NCI-H748 (cell line): ENCODE results near the gene EPHA8.

Experiments used
- DNase-seq: peaks from one replicate; lab custom pipeline; 2025; ENCODE audit not compliant: unreplicated experiment; lab: John Stamatoyannopoulos, UW

EPHA8 gene

DNA sequence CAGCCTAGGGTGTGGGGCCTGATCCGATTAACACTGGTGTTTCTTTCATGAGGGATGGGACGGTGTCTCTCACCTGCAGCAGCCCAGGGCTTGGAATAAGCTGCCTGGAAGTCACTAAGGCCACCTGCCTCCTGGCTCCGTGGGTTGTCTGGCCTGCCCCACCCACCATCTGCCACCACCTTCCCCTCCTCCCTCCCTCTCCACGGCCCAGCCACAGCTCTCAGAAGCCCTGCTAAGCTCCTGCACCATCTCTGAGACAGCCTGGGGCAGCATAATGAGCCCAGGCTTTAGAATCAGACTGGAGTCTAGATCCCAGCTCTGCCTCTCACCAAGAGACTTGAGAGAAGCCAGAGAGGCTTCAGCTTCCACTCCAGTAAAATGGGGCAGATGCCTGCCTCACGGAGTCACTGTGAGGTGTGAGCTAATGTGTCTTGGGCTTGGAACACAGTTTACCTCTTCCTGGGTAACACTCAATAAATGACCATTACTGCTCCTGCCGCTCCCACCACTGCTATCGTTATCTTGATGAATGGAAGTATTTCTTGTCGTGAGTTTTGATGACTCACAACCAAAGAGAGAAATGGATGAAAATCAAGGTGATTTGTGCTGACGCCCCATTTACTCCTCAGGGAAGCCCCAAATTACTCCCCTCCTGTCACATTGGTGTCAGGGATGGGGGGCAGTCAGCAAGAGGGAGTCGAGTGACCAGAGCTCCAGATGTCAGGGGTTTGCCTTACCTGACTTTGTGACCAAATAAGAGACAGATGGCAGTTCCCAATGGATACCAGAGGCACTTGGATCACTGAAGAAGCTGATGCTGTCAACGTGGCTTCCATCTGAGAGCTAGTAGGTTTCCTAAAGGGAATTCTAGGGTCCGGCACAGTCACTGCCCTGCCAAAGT, 49.6 kb downstream of the EPHA8 start:
- DNase-seq, result peak; percentile 57

DNA sequence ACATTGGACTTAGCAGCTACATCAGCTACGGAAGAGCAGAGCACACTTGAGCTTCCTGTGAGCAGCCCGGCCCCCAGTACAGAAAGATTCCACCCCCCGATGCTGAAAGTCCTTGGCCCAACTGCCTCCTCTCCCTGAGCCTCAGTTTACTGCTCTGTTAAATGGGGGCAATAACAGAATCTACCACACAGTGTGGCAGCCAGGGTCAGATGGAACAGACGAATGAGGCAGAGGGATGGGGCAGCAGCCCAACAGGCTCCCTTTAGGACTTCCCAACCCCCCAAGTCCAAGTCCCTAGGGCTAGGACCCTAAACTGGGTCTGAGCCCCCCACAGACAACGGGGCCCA, 50.3 kb downstream of the EPHA8 start:
- no peak for DNase-seq

DNA sequence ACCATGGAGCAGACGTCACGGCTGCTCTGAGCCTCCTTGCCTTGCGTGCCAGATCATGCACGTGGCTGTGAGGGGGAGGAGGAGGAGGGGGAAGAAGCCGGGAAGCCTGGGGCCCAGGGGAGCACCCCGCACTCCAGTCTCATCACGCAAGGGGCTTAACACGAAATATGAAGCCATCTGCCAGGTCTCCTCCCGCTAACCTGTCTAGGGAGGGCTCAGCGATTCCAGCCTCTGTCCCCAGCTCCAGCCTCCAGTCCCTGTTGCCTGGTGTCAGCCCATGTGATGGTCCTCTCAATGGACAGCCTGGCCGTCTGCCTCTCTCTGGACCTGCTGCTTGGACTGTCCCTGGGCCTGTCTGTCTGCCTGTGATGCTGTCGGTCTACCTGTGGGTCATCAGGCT, 50.7 kb downstream of the EPHA8 start:
- no peak for DNase-seq

DNA sequence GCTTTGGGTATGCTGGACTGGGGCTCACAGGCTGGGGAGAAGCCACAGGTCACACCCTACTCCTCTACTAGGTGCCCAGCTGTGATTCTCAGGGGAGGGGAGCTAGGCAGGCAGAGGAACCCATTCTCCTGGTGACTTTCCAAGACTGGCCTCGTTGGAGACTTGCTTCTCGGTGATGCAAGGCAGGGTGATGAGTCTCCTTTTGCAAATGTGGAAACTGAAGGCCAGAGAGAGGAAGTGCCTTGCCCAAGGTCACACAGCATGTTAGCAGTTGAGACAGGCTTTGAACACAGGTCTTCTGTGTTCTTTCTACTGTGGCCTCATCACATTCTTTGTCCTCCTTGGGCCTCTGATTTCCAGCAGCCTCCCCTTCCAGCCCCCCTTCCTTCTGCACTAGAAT, 52.6 kb downstream of the EPHA8 start:
- DNase-seq, result no peak

DNA sequence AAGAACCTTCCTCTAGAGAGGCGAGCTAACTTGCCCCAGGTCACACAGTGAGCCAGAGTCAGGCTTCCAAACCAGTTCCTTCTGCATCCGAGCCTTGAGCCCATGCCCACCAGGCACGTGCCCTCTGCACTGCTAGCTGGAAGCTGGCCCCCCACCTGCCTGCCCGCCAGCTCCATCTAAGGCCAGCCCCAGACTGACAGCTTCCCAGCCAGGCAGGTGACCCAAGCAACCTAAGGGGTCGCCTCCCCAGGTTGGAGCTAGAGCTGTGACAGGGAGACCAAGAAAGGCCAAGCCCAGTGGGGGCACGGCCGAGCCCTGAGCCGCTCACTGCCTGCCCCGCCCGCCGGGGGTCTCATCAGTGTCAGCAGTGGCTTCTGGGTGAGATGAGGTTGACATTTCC, 53.3 kb downstream of the EPHA8 start:
- no peak for DNase-seq

DNA sequence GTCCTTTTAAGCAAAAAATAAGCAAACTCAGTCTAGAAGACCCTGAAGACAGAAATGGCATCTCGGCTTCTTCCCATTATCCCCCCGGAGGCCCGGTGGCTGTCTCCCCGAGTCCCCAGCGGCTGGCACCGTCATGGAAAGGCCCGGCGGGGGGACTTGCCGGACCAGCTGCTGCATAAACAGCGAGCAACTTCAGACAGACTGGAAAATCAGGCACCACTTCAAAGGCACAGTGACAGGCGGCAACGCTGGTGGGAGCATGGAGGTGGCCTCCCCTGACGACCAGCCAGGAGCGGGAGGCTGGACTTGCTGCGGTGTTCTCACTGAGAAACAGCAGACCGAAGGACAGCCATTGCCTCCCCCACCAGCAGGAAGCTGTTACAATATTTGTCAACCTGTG, 54.8 kb downstream of the EPHA8 start:
- no peak for DNase-seq

DNA sequence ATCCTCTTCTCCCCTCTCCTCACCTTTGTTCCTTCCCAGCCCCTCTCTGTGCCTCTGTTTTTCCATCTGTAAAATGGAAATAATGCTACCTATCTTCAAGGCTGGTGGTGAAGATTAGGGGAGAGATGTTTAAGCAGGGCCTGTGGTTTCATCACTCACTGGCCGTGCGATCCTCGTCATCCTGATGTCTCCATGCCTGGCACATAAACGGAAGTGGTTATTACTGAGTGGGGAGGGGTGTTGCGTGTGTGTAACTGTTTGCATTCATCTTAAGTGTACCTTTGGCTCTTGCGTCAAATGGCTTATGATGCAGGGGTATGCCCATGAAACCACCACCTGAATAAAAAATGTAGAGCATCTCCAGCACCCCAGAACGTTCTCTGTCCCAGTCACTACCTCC, 56.0 kb downstream of the EPHA8 start:
- DNase-seq, result no peak

DNA sequence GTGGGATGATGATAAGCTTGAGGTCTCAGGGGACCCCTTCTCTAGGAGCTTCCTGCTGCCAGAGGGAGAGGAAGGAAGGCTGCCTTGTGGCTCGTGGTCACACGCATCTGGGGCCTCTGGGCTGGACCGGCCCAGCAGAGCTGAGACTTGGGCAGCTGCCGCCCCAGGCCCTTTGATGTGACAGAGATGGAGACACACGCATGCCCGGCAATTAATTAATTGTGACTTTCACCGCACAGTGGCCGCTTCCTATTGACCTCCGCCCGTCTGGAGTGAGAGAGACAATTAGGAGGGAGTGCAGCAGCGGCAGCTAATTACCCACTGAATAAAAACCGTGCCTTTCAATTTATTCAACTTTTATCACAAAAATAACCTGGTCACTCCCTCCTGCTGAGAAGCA, 56.5 kb downstream of the EPHA8 start:
- peak; percentile 33 for DNase-seq

DNA sequence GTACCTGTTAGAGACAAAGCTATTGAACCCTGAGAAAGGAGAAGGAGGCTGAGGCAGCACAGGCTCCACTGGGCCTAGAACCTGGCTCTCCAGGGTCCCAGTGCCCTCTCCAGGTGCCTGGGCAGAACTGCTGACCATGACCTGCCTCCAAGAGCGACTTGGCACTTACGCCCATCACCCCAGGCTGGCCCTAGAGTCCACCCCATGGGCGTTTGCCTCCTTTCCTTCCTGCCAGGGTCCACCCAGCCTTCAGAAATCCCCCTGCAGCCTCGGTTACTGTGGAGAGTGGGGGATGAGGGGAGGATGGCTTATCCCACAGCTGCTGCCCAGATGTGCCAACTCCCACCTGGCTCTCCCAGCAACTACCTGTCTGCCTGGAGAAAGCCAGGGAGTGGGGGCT, 58.5 kb downstream of the EPHA8 start:
- DNase-seq, result no peak

DNA sequence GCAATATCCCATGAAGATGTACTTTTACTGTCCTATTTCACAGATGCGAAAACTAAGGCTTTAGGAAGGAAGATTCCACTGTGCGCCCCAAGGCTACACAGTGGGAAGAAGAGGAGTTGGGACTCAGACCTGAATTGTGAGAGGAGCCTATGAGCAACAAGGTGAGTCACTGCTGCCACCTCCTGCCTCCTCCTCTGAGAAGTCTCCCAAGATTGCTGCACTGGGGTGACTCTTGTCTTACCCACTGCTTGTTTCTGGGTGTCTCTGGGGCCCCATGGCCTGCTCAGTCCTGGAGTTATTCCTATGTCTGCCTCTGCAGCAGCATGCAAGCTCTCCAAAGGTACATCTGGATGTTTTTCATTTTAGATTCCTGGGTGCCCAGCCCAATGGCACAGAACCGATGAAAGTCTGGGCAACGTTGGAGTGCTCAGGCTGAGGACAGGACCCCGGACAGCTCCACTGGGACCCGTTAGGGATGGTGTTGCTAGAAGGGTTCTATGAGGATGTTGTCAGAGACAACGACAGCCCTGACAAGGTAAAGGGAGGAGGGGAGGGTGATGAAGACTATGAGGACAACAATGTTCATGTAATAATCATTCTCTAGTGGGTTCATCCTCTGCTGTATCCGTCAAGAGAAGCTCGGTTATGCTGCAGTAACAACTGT, 62.1 kb downstream of the EPHA8 start:
- DNase-seq, result no peak

DNA sequence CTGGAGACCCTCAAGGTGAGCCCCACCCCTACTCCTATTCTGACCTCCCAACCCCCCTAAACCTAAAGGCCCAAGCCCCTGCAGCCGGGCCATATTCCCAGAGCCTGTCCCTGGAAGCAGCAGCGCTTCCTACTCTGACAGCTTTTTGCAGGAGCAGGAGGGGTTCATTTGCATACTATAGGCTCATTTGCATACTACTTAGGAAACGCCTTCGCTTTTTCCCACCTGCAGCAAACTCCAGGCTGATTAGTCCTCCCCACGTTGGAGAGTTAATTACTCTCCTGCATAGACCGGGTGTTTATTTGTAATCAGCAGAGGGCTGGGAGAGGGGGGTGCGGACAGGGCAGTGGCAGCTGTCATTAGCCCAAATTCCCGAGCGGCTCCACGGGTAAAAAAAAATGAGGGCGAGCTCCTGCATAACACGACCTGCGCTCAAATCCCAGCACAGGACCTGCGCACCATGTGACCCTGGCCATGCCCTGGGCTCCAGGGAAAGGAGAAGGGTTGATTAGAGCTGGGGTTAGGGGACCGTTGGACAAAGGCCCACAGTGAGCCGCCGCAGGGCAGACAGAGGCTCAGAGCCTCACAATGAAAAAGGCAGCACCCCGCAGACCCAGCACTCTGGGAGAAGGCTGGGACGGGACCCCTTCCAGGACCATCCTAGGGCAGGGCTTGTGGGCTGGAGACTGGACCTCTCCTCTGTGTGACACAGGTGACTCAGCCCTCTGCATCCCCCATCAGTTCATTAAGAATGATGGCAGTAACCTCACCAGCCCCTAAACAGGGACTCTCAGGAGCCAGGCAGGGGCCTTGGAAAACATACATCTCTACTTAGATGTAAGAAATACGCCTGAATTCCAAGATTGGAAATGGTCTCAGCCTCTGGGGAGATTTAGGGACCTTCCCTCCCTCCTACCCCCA, 63.2 kb downstream of the EPHA8 start:
- DNase-seq, result no peak

DNA sequence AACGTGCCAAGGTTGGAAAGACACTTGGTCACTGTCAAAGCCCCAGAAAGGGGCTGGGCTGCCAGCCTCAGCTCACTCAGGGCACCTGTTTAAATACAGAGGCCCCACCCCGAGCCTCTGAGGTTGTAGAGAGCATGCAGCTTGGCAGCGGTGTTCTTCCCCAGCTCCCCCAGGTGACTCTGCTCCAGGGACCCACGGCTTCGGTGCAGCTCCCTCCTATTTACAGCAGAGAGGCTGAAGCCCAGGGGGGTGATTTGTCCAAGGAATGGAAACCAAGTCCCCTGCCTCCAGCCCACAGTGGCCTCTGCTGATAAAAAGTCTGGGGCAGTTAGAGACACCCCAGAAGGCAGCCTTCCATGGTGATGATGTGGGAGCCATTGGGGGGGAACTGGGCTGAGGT, 64.0 kb downstream of the EPHA8 start:
- DNase-seq, result peak; percentile 44

DNA sequence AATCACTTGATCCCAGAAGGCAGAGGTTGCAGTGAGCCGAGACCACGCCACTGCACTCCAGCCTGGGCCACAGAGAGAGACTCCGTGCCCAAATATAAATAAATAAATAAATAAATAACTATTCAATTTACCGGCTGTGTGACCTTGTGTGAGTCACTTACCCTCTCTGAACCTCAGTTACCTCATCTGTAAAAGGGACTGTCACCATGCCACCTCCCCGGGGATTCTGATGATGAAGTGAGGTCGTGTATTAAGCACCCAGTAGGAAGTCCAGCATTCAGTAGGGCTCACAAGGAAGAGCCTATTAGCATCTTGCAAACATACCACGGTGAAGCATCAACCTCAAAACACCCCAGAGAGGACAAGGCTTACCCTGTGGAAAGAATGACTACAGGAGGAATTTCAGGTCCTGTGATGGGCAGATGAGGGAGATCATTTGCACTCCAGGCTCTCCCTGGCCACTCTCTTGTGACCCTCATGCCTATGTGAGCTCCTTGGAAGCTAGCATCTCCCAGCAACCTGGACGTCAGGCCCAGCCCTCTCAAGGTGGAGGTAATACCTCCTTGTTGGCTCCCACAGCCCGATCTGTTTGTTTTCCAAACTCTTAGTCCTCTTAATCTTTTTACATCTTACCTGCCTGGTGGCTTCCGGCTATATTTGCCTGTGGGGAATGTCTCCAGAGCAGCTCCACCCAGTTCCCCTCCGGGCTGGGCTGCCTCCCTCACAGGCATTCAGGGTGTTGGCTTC, 65.6 kb downstream of the EPHA8 start:
- no peak for DNase-seq

DNA sequence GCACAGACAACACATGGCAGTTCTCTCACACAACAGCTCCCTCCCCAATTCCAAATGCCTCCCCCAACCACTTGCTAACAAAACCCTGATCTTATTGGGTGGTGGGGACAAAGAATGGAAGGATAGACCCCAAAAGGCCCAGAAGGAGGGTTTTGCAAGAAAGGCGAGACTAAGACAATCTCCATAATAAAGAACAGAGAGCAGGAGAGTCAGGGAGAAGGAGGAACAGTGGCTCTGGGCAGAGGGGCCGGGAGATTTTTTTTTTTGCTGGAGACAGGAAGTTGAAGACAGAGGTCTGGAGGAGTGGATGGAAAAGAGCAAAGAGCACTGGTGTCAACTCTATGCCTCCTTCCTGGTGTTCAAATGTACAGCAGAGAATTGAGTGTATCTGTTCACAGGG, 66.6 kb downstream of the EPHA8 start:
- DNase-seq, result no peak

DNA sequence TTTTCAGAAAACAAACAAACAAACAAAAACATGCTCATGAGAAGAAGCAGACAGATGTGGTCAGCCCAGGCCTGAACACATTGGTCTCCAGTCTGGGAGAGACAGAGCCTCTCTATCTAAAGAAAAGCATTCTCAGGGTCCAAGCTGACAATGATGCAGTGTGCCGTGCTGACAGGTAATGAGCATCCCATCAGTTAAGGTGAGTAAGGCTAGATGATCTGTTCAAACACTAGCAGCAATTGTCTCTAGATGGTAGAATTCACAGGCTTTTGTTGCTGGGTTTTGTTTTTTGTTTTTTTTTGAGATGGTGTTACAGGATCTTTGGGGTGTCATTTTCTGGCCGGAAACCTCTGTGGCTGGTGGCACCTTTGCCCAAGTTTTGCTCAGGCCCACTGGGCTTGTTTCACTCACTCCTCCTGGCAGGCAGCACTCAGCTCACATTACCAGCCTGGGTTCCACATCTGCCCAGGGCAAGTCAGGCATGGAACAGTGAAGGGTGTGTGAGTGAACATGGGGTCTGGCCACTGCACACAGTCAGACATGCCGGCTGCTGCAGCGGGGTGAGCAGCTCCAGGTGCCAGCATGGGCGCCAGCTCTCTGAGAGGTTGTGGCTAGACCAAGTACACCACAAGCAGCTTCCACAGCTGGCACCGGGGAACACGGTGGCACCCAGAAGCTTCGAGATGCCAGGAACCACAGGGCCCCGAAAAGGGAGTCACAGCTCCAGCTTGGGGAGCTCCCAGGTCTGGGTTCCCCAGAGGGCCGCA, 70.6 kb downstream of the EPHA8 start:
- DNase-seq, result no peak

DNA sequence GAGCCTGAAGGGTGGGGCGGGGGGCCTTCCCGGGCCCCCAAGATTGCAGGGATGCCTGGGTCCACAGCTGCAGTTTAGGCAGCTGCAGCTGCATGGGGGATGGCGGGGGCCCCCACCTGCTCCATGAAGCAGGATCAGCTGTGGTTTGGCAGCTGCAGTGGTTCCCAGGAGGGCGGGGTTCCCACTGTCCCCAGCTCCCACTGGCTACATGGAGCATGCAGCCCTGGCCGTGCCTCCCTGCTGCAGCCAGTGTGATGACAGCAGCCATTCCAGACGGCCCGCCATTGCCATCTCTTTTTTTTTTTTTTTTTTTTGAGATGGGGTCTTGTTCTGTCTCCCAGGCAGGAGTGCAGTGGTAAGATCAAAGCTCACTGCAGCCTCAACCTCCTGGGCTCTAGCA, 72.1 kb downstream of the EPHA8 start:
- DNase-seq, result peak; percentile 24

DNA sequence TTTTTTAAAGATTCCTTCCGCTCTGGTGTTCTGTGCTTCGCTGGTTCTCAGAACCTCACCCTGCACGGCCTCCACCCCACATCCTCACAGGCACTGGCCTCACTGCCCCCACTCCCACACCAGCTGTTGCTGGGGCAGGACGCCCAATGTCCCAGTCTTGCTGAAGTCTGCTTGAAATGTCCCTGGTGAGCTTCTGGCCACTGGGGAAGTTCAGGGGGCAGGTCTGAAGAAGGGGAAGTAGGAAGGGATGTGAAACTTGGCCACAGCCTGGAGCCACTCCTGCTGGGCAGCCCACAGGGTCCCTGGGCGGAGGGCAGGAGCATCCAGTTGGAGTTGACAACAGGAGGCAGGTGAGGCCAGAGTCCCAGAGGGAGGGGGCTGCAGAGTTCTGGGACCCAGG, 73.1 kb downstream of the EPHA8 start, which contains the start of gene C1QA:
TSS of gene C1QA (plus strand) at position 276 of the 400 bp plus-strand sequence. CDS start 989 bp downstream, outside the sequence.
- no peak for DNase-seq

DNA sequence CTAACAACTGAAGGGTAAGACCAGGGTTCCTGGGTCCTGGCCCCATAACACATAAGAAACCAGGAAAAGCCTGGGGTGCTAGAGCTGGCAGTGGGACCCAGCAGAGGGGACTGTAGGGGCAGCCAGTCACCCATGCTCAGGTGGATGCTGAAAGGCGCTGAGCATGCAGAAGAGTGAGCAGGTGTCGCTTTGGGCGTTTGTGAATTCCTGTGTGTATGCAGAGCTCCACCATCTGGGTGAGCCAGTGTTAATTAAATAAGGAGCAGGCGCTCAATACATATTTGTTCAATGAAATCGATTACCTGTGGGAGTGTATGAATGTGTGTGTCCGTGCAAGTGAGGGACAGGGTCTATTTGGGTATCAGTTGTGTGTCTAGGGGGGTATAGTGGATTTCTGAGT, 73.6 kb downstream of the EPHA8 start:
- peak; percentile 41 for DNase-seq

DNA sequence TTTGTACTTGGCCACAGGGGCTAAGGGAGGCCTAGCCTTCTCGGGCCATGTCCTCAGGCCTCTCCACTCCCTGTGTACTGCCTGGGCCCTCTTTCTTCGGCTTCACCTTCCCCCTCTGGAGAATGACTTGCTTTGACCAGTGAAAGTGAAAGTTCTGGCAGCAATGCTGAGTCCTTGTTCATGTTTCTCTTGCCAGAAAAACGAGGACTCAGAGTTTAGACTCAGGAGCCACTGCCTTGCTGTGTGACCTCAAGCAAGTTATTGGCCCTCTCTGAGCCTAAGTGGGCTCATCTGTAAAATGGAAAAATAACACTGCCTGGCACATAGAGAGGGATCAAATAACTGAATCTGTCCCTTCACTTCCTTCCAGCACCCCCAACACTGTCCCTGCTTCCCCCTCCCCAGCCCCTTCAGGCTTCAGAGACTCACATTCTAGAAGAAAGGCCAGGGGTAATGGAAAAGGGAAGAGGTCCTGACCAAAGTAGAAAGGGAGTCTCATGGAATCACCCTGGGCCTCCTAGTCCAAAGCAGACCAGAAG, 74.7 kb downstream of the EPHA8 start:
- no peak for DNase-seq
